ENCODE measurements around the gene ZNF248. TPM values are rescaled to one million over a fixed set of nuclear protein-coding genes. Genes with fewer than 3 reads are reported as not detected.
"Not testable (repeated sequence)": the region's sequence is repeated elsewhere in the genome, so short reads cannot be mapped to it uniquely, and the experiment has no call there.

Gene ZNF248
- total RNA-seq, 2 experiments from 2014 or later, result 13.4 to 16.0 TPM

- H3K36me3 ChIP-seq (ENCODE audit: insufficient read depth, low read length), result no peaks in the 10 kb centered on the region
- no peaks in the 10 kb centered on the region for H4K20me1 ChIP-seq (ENCODE audit: insufficient read depth, low read length)
- no peaks in the 10 kb centered on the region for H3K79me2 ChIP-seq (ENCODE audit: insufficient read depth, low read depth, low read length)
- H3K4me2 ChIP-seq (ENCODE audit: low read length), result no peak overlapping the region
- H2AFZ ChIP-seq (ENCODE audit: low read length), result no peak overlapping the region
- intact Hi-C loops (cut with micrococcal nuclease; ENCODE audit: unreplicated experiment), result no loop called here
- TF ChIP-seq EZH2phosphoT487 (IDR thresholded peaks at IDR 0.05; ENCODE audit: borderline replicate concordance, low read depth, low read length) (no peak), CTCF (conservative IDR thresholded peaks at IDR 0.05; ENCODE audit: low read length) (no peak)
- no peaks in the 10 kb centered on the region for H3K9me2 ChIP-seq (ENCODE audit: insufficient read depth, low read length)
- no TSS peak for BruUV-seq (replicated peaks)
- no peaks in the 10 kb centered on the region for H3K4me1 ChIP-seq (ENCODE audit: insufficient read depth, low read length, poor library complexity, severe bottlenecking)
- ChIA-PET CTCF (ENCODE audit: unreplicated experiment) (no interaction called here), POLR2A (no interaction called here)
- H3K4me3 ChIP-seq (ENCODE audit: low read depth, low read length, poor library complexity, severe bottlenecking), result no peak overlapping the region
- no peak overlapping the region for H3K27ac ChIP-seq (ENCODE audit: low read depth, low read length, poor library complexity, severe bottlenecking)
- no peak for DNase-seq (ENCODE audit: low spot score)
- no peaks in the 10 kb centered on the region for H3K9me3 ChIP-seq (ENCODE audit: low read length)
These were observed 118.2 kb downstream of the ZNF248 start for GRCh38 chr10:37739181-37739580.

GRCh38 chr10:37738241-37738640, 119.2 kb downstream of the ZNF248 start:
- H4K20me1 ChIP-seq (ENCODE audit: insufficient read depth, low read length); H3K4me2 ChIP-seq (ENCODE audit: low read length); H3K4me1 ChIP-seq (ENCODE audit: insufficient read depth, low read length, poor library complexity, severe bottlenecking); H3K4me3 ChIP-seq (ENCODE audit: low read depth, low read length, poor library complexity, severe bottlenecking); H3K79me2 ChIP-seq (ENCODE audit: insufficient read depth, low read depth, low read length); POLR2A ChIA-PET; H3K36me3 ChIP-seq (ENCODE audit: insufficient read depth, low read length); BruUV-seq (replicated peaks); H3K9me2 ChIP-seq (ENCODE audit: insufficient read depth, low read length); DNase-seq (ENCODE audit: low spot score); H3K9me3 ChIP-seq (ENCODE audit: low read length); H3K27ac ChIP-seq (ENCODE audit: low read depth, low read length, poor library complexity, severe bottlenecking); CTCF ChIA-PET (ENCODE audit: unreplicated experiment); intact Hi-C loops (cut with micrococcal nuclease; ENCODE audit: unreplicated experiment); H2AFZ ChIP-seq (ENCODE audit: low read length): not testable (repeated sequence)

- Histone ChIP-seq H3K9me3 (ENCODE audit: low read length) (no peaks in the 10 kb centered on the region), H3K4me3 (ENCODE audit: low read depth, low read length, poor library complexity, severe bottlenecking) (no peak overlapping the region), H3K36me3 (ENCODE audit: insufficient read depth, low read length) (no peaks in the 10 kb centered on the region), H4K20me1 (ENCODE audit: insufficient read depth, low read length) (no peaks in the 10 kb centered on the region), H3K9me2 (ENCODE audit: insufficient read depth, low read length) (no peaks in the 10 kb centered on the region), H2AFZ (ENCODE audit: low read length) (no peak overlapping the region), H3K27ac (ENCODE audit: low read depth, low read length, poor library complexity, severe bottlenecking) (no peak overlapping the region), H3K4me2 (ENCODE audit: low read length) (no peak overlapping the region), H3K4me1 (ENCODE audit: insufficient read depth, low read length, poor library complexity, severe bottlenecking) (no peaks in the 10 kb centered on the region), H3K79me2 (ENCODE audit: insufficient read depth, low read depth, low read length) (no peaks in the 10 kb centered on the region)
- CTCF ChIA-PET (ENCODE audit: unreplicated experiment), result no interaction called here
- POLR2A ChIA-PET, result no interaction called here
- TF ChIP-seq CTCF (conservative IDR thresholded peaks at IDR 0.05; ENCODE audit: low read length), result no peak
- no peak for TF ChIP-seq EZH2phosphoT487 (IDR thresholded peaks at IDR 0.05; ENCODE audit: borderline replicate concordance, low read depth, low read length)
- intact Hi-C loops (cut with micrococcal nuclease; ENCODE audit: unreplicated experiment), result no loop called here
- DNase-seq (ENCODE audit: low spot score), result no peak
- BruUV-seq (replicated peaks), result no TSS peak
These were observed 120.1 kb downstream of the ZNF248 start for GRCh38 chr10:37737336-37737735.

Measured in OCI-LY7 (cell line).